ENCODE measurements around the gene AHI1.
"Not testable (repeated sequence)": the region's sequence is repeated elsewhere in the genome, so short reads cannot be mapped to it uniquely, and the experiment has no call there.

AHI1 gene

DNA sequence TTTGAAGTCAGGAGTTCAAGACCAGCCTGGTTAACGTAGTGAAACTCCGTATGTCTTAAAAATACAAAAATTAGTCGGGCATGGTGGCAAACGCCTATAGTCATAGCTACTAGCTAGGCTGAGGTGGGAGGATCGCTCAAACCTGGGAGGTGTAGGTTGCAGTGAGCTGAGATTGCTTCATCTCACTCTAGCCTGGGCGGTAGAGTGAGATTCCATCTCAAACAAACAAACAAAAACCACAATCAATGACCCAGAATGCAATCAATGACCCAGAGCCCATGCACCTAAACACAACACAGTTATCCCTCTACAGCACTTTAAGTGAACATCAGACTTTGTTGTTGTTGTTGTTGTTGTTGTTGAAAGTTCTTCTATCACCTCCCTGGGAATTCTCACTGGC is 238.6 kb downstream of the AHI1 start:
- DNase-seq (ENCODE audit: low spot score), result no peak

GRCh38 chr6:135257631-135258405 is 239.7 kb downstream of the AHI1 start:
- no peak for DNase-seq (ENCODE audit: low spot score)

- no peak for DNase-seq (ENCODE audit: low spot score)
These were observed 240.7 kb downstream of the AHI1 start for GRCh38 chr6:135256866-135257265.

- DNase-seq (ENCODE audit: low spot score), result no peak
These were observed 243.1 kb downstream of the AHI1 start for GRCh38 chr6:135254471-135254870.

GRCh38 chr6:135251498-135252441 is 245.8 kb downstream of the AHI1 start:
- peak; percentile 27 for DNase-seq (ENCODE audit: low spot score)

DNA sequence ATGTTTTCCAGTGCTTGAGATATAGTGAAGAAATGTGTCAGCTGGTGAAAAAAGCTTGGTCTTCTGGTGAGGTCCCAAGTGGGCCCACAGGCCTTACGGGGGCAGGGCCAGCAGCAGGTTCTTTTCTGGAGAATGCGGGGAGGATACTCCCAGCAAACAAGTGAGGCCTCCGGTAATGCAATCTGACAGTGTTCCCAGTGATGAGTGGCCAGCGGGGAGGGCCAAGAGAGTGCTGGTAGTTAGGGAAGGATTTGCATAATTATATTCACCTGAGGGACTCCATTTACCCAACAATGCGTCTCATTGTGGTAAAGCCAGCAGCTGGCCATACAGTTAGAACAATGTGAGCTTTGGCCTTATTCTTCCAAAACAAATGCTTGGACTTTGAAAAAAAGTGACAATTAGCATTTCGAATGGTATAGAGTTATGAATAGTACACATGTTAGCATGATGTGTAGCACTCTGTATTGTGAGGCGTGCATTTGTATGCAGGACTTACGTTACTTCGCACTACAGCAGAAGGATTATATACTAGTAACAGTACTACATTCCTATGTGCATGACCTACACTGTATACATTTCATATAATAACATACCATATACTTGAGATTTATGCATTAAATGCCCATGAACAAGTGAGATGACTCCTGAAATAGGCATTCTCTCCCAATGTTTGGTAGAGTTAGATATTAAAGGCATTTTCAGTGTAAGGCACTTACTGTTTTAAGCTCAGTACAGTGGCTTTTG is 246.6 kb downstream of the AHI1 start:
- DNase-seq (ENCODE audit: low spot score), result peak; percentile 67

DNA sequence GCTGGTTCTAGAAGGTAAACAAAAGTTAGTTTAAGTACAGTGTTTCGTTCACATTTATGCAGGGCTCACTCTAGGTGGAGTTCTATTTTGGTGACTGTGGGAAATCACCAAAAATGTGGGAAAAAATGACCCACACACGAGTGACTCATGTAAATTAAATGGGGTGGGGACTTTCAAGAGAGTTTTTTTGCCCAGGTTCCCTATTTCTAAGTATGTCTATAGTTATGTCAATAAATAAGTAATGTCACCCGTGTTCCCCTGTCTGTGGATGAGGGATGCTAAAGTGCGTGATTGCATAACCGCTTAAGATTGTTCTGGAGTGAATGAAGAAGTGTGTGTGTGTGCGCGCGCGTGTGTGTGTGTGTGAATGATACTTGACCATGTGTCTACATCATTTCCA is 247.3 kb downstream of the AHI1 start:
- DNase-seq (ENCODE audit: low spot score), result no peak

GRCh38 chr6:135246412-135247012 is 251.0 kb downstream of the AHI1 start:
- DNase-seq (ENCODE audit: low spot score), result not testable (repeated sequence)

DNA sequence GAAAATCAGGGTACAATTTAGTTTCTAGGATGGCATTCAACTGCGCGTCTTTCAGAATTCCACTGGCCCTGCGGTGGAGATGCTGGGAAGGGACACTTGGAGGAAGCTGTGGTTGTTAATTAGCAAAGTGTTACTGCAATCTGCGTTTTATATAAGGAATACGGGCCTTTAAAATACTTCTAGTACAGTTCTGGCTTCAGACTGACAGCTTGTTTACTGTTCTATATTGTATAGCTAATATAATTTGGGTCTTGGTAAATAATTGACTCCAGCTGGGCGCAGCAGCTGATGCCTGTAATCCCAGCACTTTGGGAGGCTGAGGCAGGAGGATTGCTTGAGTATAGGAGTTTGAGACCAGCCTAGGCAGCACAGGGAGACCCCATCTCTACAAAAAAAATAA is 252.7 kb downstream of the AHI1 start:
- no peak for DNase-seq (ENCODE audit: low spot score)

DNA sequence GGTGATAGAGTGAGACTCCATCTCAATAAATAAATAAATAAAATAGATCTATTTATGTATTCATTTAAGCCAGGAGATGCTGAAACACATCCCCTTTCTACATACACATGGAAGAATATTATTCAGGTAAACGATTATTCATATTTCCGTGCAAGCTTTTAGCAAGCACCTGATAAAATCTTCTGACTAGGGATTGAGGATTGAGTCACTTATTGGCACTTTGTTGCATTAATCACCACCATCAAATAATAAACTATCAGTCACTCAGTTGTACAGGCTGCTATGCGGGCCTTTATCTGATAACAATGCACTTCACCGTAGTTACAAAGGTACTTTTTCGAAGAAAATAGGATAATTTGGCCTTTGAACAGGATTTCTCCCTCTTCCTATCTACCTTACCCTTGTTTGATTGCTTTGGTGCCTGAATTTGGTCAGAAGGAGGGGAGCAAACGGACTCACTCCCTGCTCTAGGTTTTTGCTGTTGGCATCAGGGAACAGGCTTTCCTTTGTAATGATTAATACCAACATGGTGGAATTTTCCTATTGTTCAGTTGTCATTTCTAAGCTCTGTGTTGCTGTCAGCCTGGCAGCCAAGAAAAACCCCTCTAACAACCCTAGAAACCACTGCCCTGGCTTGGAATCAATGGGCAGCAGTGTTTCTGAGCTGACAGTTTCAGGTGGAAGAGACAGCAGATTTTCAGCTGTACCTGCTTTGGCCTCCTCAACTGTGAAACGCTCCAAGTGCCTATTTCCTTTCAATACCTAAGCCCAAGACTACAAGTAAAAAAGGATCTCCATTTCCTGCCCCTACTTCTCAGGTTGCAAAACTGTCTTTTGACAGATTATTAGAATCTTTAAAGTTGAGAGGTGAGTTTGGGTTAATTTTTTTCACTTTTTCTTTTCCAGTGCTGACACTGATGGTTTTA is 253.4 kb downstream of the AHI1 start:
- no peak for DNase-seq (ENCODE audit: low spot score)

DNA sequence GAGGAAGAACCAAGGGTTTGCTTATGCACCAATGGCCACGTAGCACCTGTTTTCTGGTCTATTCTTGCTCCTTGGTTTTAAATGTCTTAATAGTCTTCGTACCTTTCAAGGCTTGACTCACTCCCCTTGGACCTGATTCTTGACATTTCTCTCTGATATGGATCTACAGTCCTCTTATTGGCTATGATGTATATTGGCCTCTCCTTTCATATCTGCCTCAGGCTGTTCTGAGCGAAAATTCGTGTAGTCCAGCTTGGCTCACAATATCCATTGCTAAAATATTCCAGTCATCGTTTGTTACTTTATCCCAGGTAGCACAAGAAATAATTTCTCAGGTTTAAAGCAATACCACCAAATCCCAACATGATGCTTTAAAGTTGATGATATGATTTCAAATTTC is 256.8 kb downstream of the AHI1 start:
- no peak for DNase-seq (ENCODE audit: low spot score)

- no peak for DNase-seq (ENCODE audit: low spot score)
These were observed 260.8 kb downstream of the AHI1 start for GRCh38 chr6:135236732-135237131.

DNA sequence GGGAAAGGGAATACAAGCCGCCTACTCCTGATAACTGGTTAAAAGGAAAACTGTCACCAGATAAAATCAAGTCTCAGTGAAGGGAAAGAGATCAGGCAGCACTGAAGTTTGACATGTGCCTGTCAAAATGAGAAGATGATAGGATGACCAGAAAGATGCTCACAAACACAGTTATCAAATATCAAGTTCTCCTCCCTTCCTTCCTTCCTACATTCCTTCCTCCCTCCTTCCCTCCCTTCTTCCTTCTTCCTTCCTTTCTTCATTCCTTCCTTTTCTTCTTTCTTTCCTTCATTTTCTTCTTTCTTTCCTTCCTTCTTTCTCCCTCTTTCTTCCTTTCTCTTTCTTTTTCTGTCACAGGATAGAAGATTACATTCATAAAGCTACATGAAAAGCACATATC is 261.2 kb downstream of the AHI1 start:
- DNase-seq (ENCODE audit: low spot score), result no peak

DNA sequence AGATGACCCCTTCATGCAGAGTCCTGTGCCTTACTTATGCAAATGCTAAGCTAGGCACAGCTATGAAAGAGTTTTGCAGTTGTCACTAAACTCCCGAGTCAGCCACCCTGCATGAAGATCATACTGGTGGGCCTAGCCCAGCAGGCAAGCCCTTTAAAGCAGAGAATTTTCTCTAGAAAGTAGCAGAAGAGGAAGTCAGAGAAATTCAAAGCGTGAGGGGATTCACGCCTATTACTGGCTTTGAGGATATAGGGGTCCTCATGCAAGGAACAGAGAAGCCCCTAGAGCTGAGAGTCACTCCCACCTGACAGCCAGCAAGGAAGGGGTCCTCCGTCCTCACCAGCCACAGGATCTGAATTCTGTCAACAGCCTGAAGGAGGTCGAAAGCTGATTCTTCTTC is 261.8 kb downstream of the AHI1 start:
- DNase-seq (ENCODE audit: low spot score), result no peak

GRCh38 chr6:135234492-135234780 is 263.1 kb downstream of the AHI1 start:
- DNase-seq (ENCODE audit: low spot score), result no peak

- no peak for DNase-seq (ENCODE audit: low spot score)
These were observed 263.7 kb downstream of the AHI1 start for GRCh38 chr6:135233686-135234491.
